Retinal pigment epithelial cell (primary cell): ENCODE measurements around the gene ERCC6L2.

Experiments used
- DNase-seq: peaks from one replicate; pipeline ENCODE4 v3.0.0-alpha.2; 2010; ENCODE audit warnings: low read depth
- H3K4me3 ChIP-seq: 2 replicates; pipeline ENCODE4 v1.5.1; 2011; ENCODE audit warnings: mild to moderate bottlenecking, low read length, control low read depth, moderate library complexity
- TF ChIP-seq, protein P1 (sequence below): conservative IDR thresholded peaks from 2 replicates; pipeline ENCODE4 v1.5.1; 2011; ENCODE audit warnings: low read depth, low read length, control low read depth, inconsistent platforms

Gene ERCC6L2

GRCh38 chr9:95835393-95835792, 40.1 kb upstream of the ERCC6L2 start:
- TF ChIP-seq, protein P1, sequence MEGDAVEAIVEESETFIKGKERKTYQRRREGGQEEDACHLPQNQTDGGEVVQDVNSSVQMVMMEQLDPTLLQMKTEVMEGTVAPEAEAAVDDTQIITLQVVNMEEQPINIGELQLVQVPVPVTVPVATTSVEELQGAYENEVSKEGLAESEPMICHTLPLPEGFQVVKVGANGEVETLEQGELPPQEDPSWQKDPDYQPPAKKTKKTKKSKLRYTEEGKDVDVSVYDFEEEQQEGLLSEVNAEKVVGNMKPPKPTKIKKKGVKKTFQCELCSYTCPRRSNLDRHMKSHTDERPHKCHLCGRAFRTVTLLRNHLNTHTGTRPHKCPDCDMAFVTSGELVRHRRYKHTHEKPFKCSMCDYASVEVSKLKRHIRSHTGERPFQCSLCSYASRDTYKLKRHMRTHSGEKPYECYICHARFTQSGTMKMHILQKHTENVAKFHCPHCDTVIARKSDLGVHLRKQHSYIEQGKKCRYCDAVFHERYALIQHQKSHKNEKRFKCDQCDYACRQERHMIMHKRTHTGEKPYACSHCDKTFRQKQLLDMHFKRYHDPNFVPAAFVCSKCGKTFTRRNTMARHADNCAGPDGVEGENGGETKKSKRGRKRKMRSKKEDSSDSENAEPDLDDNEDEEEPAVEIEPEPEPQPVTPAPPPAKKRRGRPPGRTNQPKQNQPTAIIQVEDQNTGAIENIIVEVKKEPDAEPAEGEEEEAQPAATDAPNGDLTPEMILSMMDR: no peak

GRCh38 chr9:95836072-95836471, 39.4 kb upstream of the ERCC6L2 start:
- TF ChIP-seq, protein P1: no peak
- no peak for DNase-seq
- H3K4me3 ChIP-seq: no peak overlapping the region

More at GRCh38 chr9:95835393-95835792, 40.1 kb upstream of the ERCC6L2 start:
- no peak for DNase-seq
- H3K4me3 ChIP-seq: no peak overlapping the region

DNA sequence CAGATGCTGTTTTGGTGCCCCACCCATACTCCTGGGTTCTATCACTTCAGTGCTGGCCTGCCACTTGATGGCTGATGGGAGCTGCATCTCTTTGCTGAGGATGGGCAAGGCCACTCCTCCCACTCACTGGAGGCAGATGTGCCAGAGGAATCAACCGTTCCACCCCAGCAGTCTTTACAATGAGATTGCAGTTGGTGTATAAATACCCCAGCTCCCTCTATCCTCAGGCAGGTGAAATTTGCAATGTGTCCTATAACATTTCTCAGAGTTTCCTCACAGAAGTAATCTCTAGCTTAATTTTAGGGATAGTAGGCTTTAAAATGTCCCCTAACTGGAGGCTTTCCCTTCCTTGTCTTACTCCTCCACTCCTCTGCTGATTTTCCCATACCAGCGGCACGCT, 36.5 kb upstream of the ERCC6L2 start:
- no peak overlapping the region for H3K4me3 ChIP-seq
- no peak for DNase-seq
- TF ChIP-seq, protein P1: no peak

DNA sequence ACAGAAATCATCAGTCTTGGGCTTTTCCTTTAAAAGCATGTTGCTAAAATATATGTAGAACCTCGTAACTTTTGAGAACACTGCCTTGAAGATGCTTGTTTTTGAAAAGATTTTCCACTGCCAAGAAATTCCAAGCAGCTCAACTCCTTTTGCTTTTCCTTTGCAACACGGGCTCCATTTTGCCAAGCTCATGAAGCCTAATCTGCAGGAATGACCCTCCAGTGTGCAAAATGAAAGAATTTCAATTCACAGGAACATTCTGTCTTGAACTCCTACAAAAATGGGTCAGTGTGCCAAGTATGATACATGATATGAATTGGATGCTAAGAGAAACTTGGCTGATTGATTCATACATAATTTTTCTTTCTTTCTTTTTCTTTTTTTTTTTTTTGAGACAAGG, 35.4 kb upstream of the ERCC6L2 start:
- TF ChIP-seq, protein P1: no peak
- DNase-seq: no peak
- no peak overlapping the region for H3K4me3 ChIP-seq

- H3K4me3 ChIP-seq: no peak overlapping the region
- TF ChIP-seq, protein P1: no peak
- no peak for DNase-seq
These were observed 34.1 kb upstream of the ERCC6L2 start for GRCh38 chr9:95841377-95841776.

DNA sequence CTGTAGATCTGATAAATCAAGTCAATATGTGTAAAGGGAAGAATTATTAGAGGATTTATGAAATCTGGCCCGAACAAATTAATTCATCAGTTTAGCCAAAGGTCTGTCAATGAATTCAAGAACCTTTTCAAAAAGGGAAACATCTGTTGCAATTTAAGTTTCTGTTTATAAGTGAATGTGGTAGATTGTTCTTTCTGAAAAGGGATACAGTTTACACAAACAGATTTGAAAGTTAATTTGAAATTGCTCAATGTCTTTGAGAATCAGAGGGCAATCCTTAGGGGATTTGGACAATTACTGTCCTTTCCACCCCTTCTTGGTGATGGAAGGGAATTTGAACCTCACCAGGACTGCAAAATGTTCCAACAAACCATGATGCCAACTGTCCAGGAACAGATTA, 29.7 kb upstream of the ERCC6L2 start:
- TF ChIP-seq, protein P1: no peak
- DNase-seq: no peak
- no peak overlapping the region for H3K4me3 ChIP-seq

DNA sequence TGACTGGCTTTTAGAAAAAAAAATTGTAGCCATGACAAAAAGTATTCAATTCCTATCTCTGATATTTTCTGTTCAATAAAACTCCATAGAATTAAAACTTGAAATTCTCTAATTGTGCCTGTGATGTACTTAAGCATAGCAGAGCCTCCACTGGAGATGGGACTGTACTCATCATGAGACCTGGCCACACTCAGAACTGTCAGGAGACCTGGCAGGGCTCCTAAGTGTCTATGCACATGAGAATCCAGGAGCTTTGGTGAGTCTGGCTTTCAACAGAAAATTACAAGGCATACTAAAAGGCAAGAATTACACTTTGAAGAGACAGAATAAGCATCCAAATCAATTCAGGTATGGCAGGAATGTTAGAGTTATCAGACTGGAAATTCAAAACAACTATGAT, 26.7 kb upstream of the ERCC6L2 start:
- DNase-seq: no peak
- TF ChIP-seq, protein P1: no peak
- H3K4me3 ChIP-seq: no peak overlapping the region
